ENCODE data around the gene KCMF1. TPM values are rescaled to one million over a fixed set of nuclear protein-coding genes. Genes with fewer than 3 reads are reported as not detected.

KCMF1 gene
- total RNA-seq, 1 donor from 2014 or later: 29.7 TPM

GRCh38 chr2:84991404-84992160 is 20.6 kb downstream of the KCMF1 start:
- no peaks in the 10 kb centered on the region for H3K9me3 ChIP-seq
- no peak overlapping the region for H3K4me3 ChIP-seq
- no peak overlapping the region for H3K27ac ChIP-seq
- DNase-seq (ENCODE audit: extremely low spot score in 2 of 2): no peak
- H3K4me1 ChIP-seq: peaks cover 86% of the 10 kb centered on the region
- TF ChIP-seq POLR2AphosphoS5 (IDR thresholded peaks at IDR 0.05; ENCODE audit: insufficient read depth in 1 of 2, low read depth in 1 of 2) (no peak), POLR2A (IDR thresholded peaks at IDR 0.05) (no peak), CTCF (IDR thresholded peaks at IDR 0.05) (no peak)
- H3K27me3 ChIP-seq: no peaks in the 10 kb centered on the region
- H3K36me3 ChIP-seq: no peaks in the 10 kb centered on the region
- intact Hi-C loops (cut with DNase I): no loop called here

- TF ChIP-seq POLR2A (IDR thresholded peaks at IDR 0.05) (no peak), CTCF (IDR thresholded peaks at IDR 0.05) (no peak), POLR2AphosphoS5 (IDR thresholded peaks at IDR 0.05; ENCODE audit: insufficient read depth in 1 of 2, low read depth in 1 of 2) (no peak)
- no peak overlapping the region for H3K27ac ChIP-seq
- no peak overlapping the region for H3K4me3 ChIP-seq
- no peak for DNase-seq (ENCODE audit: extremely low spot score in 2 of 2)
- H3K36me3 ChIP-seq: no peaks in the 10 kb centered on the region
- no peaks in the 10 kb centered on the region for H3K9me3 ChIP-seq
- no peaks in the 10 kb centered on the region for H3K27me3 ChIP-seq
- peaks cover 81% of the 10 kb centered on the region for H3K4me1 ChIP-seq
- intact Hi-C loops (cut with DNase I): no loop called here
Observed at GRCh38 chr2:84995826-84996225, 24.9 kb downstream of the KCMF1 start.

- no peak for DNase-seq (ENCODE audit: extremely low spot score in 2 of 2)
- TF ChIP-seq POLR2AphosphoS5 (IDR thresholded peaks at IDR 0.05; ENCODE audit: insufficient read depth in 1 of 2, low read depth in 1 of 2) (no peak), POLR2A (IDR thresholded peaks at IDR 0.05) (no peak), CTCF (IDR thresholded peaks at IDR 0.05) (no peak)
- no peak overlapping the region for H3K27ac ChIP-seq
- H3K9me3 ChIP-seq: no peaks in the 10 kb centered on the region
- peaks cover 79% of the 10 kb centered on the region for H3K4me1 ChIP-seq
- no peaks in the 10 kb centered on the region for H3K27me3 ChIP-seq
- H3K36me3 ChIP-seq: no peaks in the 10 kb centered on the region
- H3K4me3 ChIP-seq: no peak overlapping the region
- intact Hi-C loops (cut with DNase I): no loop called here
Observed at GRCh38 chr2:84996909-84997308, 25.9 kb downstream of the KCMF1 start.

GRCh38 chr2:84999553-84999955 is 28.6 kb downstream of the KCMF1 start:
- Histone ChIP-seq H3K27ac (no peak overlapping the region), H3K4me1 (peaks cover 63% of the 10 kb centered on the region), H3K36me3 (no peaks in the 10 kb centered on the region), H3K27me3 (no peaks in the 10 kb centered on the region), H3K4me3 (no peak overlapping the region), H3K9me3 (no peaks in the 10 kb centered on the region)
- intact Hi-C loops (cut with DNase I): no loop called here
- TF ChIP-seq CTCF (IDR thresholded peaks at IDR 0.05) (no peak), POLR2AphosphoS5 (IDR thresholded peaks at IDR 0.05; ENCODE audit: insufficient read depth in 1 of 2, low read depth in 1 of 2) (no peak), POLR2A (IDR thresholded peaks at IDR 0.05) (no peak)
- DNase-seq (ENCODE audit: extremely low spot score in 2 of 2): no peak

- H3K9me3 ChIP-seq: no peaks in the 10 kb centered on the region
- DNase-seq (ENCODE audit: extremely low spot score in 2 of 2): no peak
- H3K36me3 ChIP-seq: no peaks in the 10 kb centered on the region
- TF ChIP-seq POLR2A (IDR thresholded peaks at IDR 0.05) (no peak), POLR2AphosphoS5 (IDR thresholded peaks at IDR 0.05; ENCODE audit: insufficient read depth in 1 of 2, low read depth in 1 of 2) (no peak)
- peaks cover 51% of the 10 kb centered on the region for H3K4me1 ChIP-seq
- intact Hi-C loops (cut with DNase I): no loop called here
- H3K27me3 ChIP-seq: no peaks in the 10 kb centered on the region
- no peak overlapping the region for H3K27ac ChIP-seq
- no peak overlapping the region for H3K4me3 ChIP-seq
Observed at GRCh38 chr2:85001595-85001994, 30.6 kb downstream of the KCMF1 start.
